Measurements from ENCODE around the gene HSPB1.
"Not testable (repeated sequence)": the region's sequence is repeated elsewhere in the genome, so short reads cannot be mapped to it uniquely, and the experiment has no call there.

Gene HSPB1

DNA sequence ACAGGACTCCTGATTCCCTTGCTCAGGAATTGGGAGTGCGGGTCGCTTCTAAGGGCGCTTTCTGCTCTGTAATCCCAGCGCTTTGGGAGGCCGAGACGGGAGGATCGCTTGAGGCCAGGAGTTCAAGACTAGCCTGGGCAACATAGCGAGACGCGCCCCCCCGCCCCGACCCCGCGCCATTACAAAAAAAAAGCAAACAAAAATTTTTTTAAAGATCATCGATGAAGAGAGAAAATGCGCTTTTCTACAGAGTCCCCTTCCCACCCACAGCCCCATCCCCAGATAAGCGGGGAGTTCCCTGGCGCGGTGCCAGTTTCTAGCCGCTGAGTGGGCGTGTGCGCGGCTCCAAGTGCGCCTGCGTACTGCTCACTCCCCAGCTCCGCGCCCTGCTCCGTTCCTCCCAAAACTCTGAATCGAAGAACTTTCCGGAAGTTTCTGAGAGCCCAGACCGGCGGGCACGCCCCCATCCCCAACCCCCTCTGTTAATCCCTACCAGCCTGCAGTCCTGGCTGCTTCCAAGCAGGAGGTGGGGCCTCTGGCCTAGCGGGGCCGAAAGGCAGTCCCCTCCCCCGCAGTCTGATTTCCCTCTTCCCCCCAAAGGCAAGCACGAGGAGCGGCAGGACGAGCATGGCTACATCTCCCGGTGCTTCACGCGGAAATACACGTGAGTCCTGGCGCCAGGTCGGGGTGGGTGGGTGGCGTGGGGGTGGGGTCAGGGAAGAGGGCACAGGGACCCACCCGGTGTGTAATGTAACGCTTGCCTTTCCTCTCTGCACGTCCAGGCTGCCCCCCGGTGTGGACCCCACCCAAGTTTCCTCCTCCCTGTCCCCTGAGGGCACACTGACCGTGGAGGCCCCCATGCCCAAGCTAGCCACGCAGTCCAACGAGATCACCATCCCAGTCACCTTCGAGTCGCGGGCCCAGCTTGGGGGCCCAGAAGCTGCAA is 1.0 kb downstream of the HSPB1 start:
- peak; percentile 51 to 67 for DNase-seq (ENCODE audit: extremely low read depth in 1 of 2, low read depth in 1 of 2)

DNA sequence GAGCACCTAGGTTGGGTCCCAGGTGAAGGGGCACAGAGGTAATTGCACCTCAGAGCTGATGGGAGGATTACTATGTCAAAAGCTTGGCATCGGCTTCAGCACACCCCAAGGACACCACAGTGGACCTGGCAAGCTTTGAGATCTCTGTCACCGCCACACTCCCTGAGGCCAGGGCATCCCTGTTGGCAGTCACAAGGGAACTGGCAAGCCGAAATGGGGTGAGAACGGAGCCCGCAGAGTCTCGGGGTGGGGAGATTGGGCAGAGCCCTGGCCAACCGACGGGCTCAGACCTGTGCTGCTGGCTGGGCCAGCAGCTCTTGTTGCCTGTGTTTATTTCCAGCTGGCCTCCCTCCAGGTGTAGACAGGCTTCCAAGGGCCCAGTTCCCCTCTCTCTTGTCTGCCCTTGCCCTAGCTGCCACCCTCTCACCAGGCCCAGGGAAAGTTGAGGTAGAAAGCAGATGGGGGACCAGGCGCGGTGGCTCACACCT is 2.5 kb downstream of the HSPB1 start:
- no peak for DNase-seq (ENCODE audit: extremely low read depth in 1 of 2, low read depth in 1 of 2)

DNA sequence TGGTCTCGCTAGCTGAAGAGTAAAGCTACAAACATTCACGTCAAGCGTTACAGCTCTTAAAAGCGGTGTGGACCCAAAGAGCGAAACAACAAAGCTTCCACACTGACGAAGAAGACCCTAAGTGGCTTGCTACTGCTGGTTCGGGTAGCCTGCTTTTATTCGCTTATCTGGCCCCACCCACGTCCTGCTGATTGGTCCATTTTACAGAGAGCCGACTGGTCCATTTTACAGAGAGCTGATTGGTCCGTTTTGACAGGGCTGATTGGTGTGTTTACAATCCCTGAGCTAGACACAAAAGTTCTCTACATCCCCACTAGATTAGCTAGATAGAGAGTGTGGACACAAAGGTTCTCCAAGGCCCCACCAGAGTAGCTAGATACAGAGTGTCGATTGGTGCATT is 6.4 kb downstream of the HSPB1 start:
- not testable (repeated sequence) for DNase-seq (ENCODE audit: extremely low read depth in 1 of 2, low read depth in 1 of 2)

DNA sequence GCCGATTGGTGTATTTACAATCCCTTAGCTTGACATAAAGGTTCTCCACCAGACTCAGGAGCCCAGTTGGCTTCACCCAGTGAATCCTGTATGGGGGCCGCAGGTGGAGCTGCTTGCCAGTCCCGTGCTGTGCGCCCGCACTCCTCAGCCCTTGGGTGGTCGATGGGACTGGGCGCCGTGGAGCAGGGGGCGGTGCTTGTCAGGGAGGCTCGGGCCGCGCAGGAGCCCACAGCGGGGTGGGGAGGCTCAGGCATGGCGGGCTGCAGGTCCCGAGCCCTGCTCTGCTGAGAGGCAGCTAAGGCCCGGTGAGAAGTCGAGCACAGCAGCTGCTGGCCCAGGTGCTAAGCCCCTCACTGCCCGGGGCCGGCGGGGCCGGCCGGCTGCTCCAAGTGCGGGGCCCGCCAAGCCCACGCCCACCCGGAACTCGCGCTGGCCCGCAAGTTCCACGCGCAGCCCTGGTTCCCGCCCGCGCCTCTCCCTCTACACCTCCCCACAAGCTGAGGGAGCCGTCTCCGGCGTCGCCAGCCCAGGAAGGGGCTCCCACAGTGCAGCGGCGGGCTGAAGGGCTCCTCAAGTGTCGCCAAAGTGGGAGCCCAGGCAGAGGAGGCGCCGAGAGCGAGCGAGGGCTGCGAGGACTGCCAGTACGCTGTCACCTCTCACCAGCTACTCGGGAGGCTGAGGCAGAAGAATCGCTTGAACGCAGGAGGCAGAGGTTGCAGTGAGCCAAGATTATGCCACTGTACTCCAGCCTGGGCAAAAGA is 7.0 kb downstream of the HSPB1 start:
- DNase-seq (ENCODE audit: extremely low read depth in 1 of 2, low read depth in 1 of 2): not testable (repeated sequence)

DNA sequence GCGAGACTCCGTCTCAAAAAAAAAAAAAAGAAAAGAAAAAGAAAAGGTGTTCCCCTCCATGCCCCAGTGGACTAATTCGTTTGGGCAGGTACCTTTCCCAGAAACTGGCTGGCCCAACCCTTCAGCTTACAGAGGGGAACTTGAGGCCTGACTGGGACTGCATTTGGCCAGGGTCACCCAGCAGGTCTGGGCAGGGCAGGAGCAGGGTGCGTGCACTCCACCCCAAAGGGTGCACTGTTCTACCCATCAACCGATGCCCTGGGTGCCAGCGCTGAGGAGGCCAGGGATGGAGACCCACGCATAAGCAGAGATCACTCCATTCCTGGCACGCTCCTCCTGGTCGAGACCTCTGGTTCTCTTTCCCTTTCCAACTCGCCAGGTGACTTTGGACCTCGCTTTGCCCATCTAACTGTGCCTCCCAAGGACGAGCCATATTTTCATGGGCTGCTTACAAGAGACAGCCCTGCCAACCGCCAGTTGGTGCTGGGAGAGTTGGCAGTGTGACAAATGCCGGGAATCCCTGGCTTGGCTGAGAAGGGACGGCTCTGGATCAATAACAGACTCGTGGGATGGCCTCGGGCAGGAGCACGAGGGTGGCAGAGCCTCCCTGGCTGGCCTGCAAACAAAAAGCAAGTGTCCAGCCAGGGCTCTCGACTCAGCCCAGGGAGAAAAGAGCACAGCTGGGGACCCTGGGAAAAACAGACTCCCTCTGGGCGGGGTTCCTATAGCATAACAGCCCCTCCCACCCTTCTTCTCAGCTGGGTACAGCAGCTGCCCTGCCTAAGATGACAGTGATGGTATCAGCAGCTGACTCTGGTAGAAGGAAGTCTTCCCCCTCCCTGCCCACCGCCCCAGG is 7.9 kb downstream of the HSPB1 start:
- no peak for DNase-seq (ENCODE audit: extremely low read depth in 1 of 2, low read depth in 1 of 2)

DNA sequence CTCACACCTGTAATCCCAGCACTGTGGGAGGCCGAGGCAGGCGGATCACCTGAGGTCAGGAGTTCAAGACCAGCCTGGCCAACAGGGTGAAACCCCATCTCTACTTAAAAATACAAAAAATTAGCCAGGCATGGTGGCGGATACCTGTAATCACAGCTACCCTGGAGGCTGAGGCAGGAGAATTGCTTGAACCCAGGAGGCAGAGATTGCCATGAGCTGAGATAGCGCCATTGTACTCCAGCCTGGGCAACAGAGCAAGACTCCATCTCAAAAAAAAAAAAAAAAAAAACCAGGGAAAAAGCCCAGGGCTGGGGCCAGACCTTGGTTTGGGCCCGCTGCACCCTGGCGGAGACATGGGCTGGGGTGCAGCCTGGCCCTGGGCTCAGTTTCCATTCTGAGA is 9.4 kb downstream of the HSPB1 start:
- not testable (repeated sequence) for DNase-seq (ENCODE audit: extremely low read depth in 1 of 2, low read depth in 1 of 2)

DNA sequence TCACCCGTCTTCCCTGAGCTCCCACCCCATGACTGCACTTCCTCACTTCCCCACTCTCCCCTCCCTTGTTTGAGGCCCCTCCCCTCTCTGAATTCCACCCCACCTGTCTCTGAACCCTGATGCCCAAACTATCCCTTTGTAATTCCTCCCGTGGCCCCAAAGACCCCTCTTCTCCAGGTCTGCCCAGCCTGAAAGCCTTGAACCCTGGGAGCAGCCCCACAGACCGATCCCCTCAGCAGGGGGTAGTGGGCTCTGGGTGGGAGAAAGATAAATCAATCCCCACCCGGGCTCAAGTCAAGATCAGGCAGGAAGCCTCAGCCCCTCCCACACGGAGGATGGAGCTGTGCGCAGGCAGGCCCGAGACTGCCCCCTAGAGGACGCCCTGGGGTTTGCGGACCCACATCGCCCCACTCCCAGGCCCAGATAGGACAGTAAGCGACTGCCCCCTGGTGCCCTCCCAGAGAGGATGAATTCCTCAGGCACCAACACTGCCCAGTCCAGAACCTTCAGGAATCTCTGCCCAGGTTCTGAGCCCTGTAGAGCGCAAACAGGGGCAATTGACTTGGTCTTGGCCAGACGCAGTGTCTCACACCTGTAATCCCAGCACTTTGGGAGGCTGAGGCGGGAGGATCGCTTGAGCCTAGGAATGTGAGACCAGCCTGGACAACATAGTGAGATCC is 11.7 kb downstream of the HSPB1 start:
- peak; percentile 92 to 95 for DNase-seq (ENCODE audit: extremely low read depth in 1 of 2, low read depth in 1 of 2)

DNA sequence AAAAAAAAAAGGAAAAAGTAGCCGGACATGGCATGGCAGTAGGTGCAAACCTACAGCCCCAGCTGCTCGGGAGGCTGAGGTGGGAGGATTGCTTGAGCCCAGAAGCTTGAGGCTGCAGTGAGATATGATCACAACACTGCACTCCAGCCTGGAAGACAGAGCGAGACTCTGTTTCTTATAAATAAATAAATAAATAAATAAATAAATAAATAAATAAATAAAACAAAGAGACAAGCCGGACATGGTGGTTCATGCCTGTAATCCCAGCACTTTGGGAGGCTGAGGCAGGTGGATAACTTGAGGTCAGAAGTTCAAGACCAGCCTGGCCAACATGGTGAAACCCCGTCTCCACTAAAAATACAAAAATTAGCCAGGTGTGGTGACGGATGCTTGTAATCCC is 12.3 kb downstream of the HSPB1 start:
- DNase-seq (ENCODE audit: extremely low read depth in 1 of 2, low read depth in 1 of 2): not testable (repeated sequence)

DNA sequence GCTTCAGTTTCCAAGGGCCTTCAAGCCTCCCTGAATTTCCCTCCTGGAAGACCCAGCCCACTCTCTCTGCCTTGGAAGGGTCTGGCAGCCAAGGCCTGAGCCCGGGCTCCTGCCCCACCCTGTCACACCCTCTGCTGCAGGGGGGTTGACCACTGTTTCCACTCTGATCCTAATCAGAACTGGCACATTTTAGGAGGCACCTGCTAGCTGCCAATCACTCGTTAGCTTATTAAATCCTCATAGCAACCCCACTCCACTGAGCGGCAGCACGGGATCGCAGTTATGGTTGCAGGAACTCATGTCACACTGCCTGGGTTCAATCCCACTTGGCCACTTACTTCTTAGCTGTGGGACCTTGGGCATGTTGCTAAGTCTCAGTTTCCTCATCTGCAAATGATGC is 12.9 kb downstream of the HSPB1 start:
- no peak for DNase-seq (ENCODE audit: extremely low read depth in 1 of 2, low read depth in 1 of 2)

DNA sequence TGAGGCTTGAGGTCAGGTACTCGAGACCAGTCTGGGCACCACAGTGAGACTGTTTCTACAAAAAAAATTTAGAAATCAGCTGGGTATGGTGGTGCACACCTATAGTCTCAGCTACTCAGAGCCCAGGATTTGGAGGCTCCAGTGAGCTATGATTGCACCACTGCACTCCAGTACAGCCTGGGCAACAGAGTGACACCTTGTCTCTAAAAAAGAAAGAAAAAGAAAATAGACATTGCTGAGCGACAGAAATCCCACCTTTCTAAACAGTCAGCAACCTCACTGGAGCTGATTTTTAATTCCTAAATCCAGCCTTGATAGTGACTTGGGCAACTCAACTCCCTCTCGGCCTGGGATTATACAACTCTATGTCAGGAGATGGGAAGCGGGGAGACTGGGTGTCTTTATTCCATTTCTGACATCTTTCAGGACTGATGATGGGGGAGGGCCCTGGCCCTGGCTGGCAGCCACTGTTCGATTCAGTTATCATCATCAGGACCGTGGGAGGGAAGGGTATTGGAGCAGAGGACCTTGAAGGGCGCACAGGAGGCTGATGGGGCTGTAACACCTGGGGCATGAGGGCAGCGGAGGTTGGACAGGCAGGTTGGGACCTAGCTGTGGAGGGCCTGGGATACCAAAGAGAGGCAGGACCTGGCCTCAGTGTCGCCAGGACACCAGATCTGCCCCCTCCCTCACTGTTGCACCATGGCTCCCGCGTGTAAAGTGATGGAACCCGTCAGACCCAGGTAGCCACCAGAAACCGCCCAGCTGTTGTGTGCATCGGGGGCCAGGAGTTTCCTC is 14.7 kb downstream of the HSPB1 start:
- DNase-seq (ENCODE audit: extremely low read depth in 1 of 2, low read depth in 1 of 2): no peak

DNA sequence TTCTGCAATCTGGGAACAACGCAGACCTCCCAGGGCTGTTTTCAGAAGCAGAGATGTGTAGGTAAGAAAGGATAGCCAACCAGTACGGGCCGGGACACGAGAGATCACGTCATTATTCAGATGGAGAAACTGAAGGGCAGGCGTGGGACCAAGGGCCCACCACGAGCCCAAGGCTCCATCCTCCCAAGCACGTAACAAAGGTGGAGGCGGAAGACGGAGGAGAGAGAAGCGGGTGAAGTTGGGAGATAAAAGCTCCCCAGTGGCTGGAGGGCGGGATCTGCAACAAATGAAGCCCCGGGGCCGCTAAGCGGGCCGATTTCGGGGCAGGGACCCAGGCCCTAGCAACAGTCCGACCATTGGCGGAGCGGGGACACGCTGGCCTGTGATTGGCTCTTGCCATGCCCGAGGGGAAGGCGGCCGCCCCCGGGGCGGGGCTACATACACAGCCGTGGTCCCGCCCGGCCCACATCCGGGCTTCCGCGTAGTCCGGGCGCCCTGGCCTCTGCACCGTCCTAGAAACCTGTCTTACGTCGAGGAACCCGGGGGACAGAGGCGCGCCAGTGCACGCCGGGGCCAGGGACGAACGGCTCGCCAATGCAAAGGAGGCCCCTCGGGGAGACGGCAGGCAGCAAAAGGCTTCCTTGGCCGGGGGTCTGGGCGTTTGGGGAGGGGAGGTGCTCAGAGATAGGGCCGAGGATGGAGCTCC is 15.5 kb downstream of the HSPB1 start:
- DNase-seq (ENCODE audit: extremely low read depth in 1 of 2, low read depth in 1 of 2): peak; percentile 86 to 92

DNA sequence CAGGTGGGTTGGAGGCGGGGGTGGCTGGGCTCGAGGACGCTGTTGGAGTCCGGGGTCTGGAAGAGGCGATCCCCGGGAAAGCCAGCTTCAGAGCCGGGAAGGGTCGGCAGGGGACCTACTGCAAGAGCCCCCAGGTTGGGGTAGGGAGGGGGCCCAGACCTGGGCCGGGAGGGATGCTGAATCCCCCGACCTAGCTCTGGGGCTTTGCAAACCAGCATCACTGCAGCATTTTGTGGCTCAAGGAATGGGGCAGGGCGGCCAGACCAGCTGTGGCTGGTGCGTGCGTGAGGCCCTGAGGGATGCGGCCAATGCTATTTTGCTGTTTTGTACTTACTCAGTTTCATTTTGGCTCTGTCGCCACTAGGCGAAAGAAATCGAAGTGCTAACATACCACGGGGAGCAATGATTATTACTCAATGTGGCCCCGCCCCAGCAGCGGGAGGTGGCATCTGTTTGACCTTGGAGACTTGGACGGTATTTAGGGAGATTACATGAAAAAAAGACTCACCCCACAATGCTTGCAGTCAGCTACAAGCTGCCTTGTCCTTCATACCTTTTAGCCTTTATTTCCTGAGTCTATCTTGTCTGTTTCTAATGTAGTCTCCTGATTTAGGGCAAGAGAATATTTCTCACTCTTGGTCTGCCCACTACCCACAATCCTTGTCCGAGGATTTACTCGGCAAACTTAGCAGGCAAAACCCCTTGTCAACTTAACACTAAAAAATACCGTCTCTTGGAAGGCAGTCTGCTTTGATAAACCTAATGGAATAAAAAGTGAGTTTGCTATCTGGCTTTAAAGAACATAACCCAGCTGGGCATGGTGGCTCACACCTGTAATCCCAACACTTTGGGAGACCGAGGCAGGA is 16.2 kb downstream of the HSPB1 start:
- peak in 1 of 2 donors; percentile 32 for DNase-seq (ENCODE audit: extremely low read depth in 1 of 2, low read depth in 1 of 2)

DNA sequence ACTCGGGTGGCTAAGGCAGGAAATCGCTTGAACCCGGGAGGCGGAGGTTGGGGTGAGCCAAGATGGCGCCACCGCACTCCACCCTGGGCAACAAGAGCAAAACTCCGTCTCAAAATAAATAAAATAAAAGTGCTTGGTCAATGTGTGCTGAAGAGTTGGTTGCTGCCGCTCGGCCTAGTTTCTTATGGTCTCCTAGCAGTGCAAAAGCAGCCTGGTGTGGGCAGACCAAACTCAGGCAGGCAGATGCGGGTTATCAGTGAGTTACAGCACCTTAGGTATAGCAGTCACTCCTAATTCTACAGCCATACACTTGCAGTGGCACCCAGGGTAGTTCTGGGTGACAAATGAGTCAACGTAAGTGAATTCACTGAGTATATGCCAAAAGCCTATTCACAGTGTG is 22.6 kb downstream of the HSPB1 start:
- DNase-seq (ENCODE audit: extremely low read depth in 1 of 2, low read depth in 1 of 2): no peak

DNA sequence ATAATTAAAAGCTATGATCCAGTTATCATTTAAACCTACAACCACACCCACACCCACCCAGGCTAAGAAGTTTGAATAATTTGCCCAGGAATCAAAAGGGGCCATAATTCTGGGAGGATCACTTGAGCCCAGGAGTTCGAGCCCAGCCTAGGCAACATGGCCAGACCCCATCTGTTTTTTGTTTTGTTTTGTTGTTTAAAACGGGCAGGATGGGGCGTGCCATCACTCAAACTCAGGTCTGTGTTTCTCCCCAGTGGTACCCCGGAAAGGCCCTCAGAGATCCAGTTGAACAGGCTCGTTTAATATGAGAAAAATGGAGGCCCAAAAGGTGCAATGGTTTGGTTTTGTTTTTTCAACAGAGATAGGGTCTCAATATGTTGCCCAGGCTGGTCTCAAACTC is 23.3 kb downstream of the HSPB1 start:
- no peak for DNase-seq (ENCODE audit: extremely low read depth in 1 of 2, low read depth in 1 of 2)

DNA sequence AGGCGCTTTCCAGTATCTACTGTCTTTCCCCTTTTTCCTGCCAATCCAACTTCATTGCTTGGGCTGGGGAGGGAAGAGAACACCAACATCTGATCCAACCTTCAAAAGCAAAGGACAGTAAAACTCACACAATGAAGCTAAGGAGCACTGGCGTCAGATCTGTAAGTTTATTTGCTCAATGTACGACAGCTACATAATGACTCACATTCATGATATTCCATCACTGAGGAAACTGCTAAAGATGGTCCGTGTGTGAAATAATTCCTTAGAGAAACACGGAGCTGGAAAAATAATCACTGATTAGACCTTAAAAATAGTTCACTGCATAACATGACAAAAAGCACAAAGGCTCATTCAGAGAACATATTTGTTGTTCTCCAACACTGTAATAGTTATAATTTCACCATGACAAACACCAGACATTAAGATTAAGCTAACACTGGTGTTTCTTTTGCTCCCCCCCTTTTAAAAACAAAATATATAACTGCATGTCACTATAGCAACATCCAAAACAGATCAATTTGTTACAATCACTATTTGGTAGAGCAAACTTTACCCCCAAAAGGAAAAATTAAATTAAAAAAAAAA is 24.3 kb downstream of the HSPB1 start:
- DNase-seq (ENCODE audit: extremely low read depth in 1 of 2, low read depth in 1 of 2): no peak

DNA sequence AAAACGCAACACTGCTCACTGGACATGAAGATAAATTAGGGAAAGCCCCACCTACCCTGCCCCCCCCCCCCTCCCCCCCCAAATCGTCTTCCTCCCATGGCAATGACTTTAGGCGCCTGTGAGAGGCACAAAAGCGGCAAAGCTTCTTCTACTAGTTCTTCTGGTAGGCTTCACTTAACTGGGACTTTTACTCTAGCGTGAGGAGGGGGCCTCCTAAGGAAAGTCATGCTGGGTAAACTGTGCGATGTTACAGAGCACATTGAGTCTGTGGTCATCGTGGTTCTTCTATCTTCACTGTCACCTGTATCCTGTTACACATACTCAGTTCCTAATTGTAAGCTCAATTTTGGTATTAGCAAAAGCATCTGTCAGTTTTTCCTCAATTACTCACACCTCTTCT is 25.1 kb downstream of the HSPB1 start:
- DNase-seq (ENCODE audit: extremely low read depth in 1 of 2, low read depth in 1 of 2): no peak

DNA sequence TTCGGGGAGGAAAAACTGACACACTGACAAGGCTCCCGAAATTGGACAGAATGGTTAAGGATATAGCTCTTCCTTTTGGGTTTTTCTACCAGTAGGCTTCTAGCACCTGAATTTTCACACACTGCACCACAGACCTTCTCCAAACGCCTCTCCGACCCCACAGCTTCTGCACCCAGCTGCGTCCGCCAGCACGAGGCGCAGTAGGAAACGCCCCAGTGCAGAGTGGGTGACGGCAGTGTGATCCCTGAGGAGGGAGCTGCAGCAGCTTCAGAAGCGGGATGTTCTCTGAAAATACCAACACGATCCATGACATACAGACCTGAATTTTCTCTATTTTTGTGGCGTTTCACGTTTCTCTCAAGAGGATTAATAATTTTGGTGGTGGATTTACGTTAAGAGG is 25.9 kb downstream of the HSPB1 start:
- DNase-seq (ENCODE audit: extremely low read depth in 1 of 2, low read depth in 1 of 2): no peak

DNA sequence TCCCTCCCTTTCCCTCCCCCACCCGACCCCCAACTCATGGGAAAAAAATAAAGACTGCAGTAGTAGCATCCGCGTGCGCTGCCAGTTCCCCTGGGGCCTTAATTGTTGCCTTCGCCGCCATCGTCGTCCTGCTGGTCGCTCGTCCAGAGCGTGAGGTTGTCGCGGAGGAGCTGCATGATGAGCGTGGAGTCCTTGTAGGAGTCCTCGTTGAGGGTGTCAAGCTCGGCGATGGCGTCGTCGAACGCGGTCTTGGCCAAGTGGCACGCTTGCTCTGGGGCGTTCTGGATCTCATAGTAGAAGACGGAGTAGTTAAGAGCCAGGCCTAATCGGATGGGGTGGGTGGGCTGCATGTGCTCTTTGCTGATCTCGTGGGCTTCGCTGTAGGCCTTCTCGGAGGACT is 27.0 kb downstream of the HSPB1 start:
- DNase-seq (ENCODE audit: extremely low read depth in 1 of 2, low read depth in 1 of 2): no peak
